Vagina (tissue), 2 donors: ENCODE results near the gene ACTN4. TPM values are rescaled to one million over a fixed set of nuclear protein-coding genes. Genes with fewer than 3 reads are reported as not detected.
A peak's percentile ranks its signal among the peaks of the same experiment; 100 is the strongest.

Experiments
- DNase-seq, 2 donors: peaks; one replicate each; pipeline ENCODE4 v3.0.0-alpha.2; 2017; ENCODE audit errors: extremely low spot score in 2 of 2
- H3K27ac ChIP-seq: fragments of 200-600 bp; sonication (generic); one replicate; pipeline ENCODE4 v1.5.1; 2019
- H3K27me3 ChIP-seq: fragments of 200-600 bp; sonication (generic); one replicate; pipeline ENCODE4 v1.5.1; 2019
- H3K36me3 ChIP-seq, 2 donors: fragments of 200-600 bp; sonication (generic); one replicate each; pipeline ENCODE4 v1.5.1; 2017 to 2019
- H3K4me1 ChIP-seq: fragments of 200-600 bp; sonication (generic); one replicate; pipeline ENCODE4 v1.5.1; 2019
- H3K4me3 ChIP-seq, 2 donors: fragments of 200-600 bp; sonication (generic); 1 replicate in 1 of 2; 2 replicates in 1 of 2; pipeline ENCODE4 v1.5.1; 2016 to 2019
- H3K9me3 ChIP-seq: fragments of 200-600 bp; sonication (generic); one replicate; pipeline ENCODE4 v1.5.1; 2019
- POLR2A ChIP-seq, 2 donors: fragments of 450-650 bp; IDR thresholded peaks; one replicate each; pipeline ENCODE4 v1.6.1; 2017; ENCODE audit warnings: antibody characterized with exemption in 2 of 2, mild to moderate bottlenecking in 2 of 2, moderate library complexity in 2 of 2
- POLR2AphosphoS5 ChIP-seq, 2 donors: sonication (generic); formaldehyde crosslinking; IDR thresholded peaks; one replicate each; pipeline ENCODE4 v1.9.0; 2017; ENCODE audit warnings: antibody characterized with exemption in 2 of 2, mild to moderate bottlenecking in 2 of 2, low read depth in 1 of 2; ENCODE audit not compliant: insufficient read depth in 1 of 2
- intact Hi-C: fragments of 100-400 bp; cut with DNase I; formaldehyde crosslinking; loops from one replicate; pipeline ENCODE4 v1.15.1; 2023
- total RNA-seq: library from RNA; depleted of rRNA; stranded (reverse); fragments of >200 nt; gene quantifications from one replicate; pipeline ENCODE4 v1.2.3, GENCODE V29; 2016
- TF ChIP-seq, protein P1 (sequence below), 3 experiments: fragments of 450-650 bp in 2 of 3; fragments of 200-600 bp in 1 of 3; sonication (generic) in 1 of 3; IDR thresholded peaks; one replicate each; pipeline ENCODE4 v1.5.1; 2017 to 2019; ENCODE audit warnings: antibody characterized with exemption in 3 of 3, mild to moderate bottlenecking in 2 of 3, moderate library complexity in 2 of 3

ACTN4 gene
- total RNA-seq, 1 donor from 2014 or later: 513 TPM

DNA sequence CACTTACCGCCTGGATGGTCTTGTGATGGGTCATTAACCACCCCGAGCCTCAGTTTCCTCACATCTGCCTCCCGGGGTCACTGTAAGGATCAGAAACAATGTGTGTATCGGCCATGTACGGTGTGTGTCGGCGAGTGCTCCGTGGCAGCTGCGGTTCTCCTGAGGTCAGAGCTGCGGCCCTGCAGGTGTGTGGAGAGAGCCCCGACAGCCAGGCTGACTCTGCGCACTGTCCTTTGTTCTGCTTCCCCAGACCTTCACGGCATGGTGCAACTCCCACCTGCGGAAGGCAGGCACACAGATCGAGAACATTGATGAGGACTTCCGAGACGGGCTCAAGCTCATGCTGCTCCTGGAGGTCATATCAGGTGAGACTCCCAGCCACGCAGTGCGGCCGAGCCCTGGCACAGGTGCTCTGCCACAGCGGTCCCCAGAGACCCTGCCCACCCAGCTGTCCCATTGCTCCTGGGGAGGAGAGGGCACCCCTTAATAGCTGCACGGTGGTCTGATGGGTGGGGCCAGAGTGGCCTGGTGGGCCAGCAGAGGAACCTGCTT is 53.0 kb downstream of the ACTN4 start:
- Histone ChIP-seq H3K27me3 (no peaks in the 10 kb centered on the region), H3K4me3 (no peak overlapping the region), H3K27ac (peak overlapping the region; percentile 52), H3K9me3 (no peaks in the 10 kb centered on the region), H3K4me1 (peaks cover 66% of the 10 kb centered on the region), H3K36me3 (peaks cover 0 to 36% of the 10 kb centered on the region in 2 donors)
- intact Hi-C loops: loop anchor here (5.0 kb wide), 1 partner anchor 53 kb away; the partner anchor contains the start of gene ACTN4
- no peak for DNase-seq
- TF ChIP-seq POLR2A (IDR thresholded peaks at IDR 0.05) (no peak), POLR2AphosphoS5 (IDR thresholded peaks at IDR 0.05; ENCODE audit: insufficient read depth in 1 of 2, low read depth in 1 of 2) (no peak)
- TF ChIP-seq, protein P1, sequence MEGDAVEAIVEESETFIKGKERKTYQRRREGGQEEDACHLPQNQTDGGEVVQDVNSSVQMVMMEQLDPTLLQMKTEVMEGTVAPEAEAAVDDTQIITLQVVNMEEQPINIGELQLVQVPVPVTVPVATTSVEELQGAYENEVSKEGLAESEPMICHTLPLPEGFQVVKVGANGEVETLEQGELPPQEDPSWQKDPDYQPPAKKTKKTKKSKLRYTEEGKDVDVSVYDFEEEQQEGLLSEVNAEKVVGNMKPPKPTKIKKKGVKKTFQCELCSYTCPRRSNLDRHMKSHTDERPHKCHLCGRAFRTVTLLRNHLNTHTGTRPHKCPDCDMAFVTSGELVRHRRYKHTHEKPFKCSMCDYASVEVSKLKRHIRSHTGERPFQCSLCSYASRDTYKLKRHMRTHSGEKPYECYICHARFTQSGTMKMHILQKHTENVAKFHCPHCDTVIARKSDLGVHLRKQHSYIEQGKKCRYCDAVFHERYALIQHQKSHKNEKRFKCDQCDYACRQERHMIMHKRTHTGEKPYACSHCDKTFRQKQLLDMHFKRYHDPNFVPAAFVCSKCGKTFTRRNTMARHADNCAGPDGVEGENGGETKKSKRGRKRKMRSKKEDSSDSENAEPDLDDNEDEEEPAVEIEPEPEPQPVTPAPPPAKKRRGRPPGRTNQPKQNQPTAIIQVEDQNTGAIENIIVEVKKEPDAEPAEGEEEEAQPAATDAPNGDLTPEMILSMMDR (IDR thresholded peaks at IDR 0.05): no peak

DNA sequence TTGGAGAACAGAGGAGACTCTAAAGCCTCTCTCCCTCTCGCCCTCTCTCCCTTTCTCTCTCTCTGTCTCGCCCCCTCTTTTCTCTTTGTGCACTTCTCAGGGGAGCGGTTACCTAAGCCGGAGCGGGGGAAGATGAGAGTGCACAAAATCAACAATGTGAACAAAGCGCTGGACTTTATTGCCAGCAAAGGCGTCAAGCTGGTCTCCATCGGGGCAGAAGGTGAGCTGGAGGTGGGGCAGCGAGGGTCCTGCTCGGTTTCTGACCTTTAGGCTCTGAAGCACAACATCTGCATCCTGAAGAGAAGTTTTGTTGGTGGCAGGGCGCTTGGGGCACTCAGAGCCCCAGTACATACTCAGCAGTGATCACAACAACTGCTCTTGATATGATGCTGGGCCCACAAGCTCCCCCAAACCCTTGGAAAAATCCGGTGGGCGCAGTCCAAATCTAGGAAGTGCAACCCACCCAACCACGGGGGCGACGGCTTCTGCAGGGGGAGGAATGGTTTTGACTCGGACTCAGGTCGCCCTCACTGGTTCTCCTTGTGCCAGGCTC is 53.5 kb downstream of the ACTN4 start:
- no peak overlapping the region for H3K4me3 ChIP-seq
- H3K4me1 ChIP-seq: peaks cover 60% of the 10 kb centered on the region
- peaks cover 1 to 42% of the 10 kb centered on the region in 2 donors for H3K36me3 ChIP-seq
- H3K9me3 ChIP-seq: no peaks in the 10 kb centered on the region
- peak overlapping the region; percentile 52 for H3K27ac ChIP-seq
- no peaks in the 10 kb centered on the region for H3K27me3 ChIP-seq
- intact Hi-C loops: loop anchor here (5.0 kb wide), 1 partner anchor 54 kb away; the partner anchor contains the start of gene ACTN4
- DNase-seq: no peak
- TF ChIP-seq POLR2A (IDR thresholded peaks at IDR 0.05): no peak
- TF ChIP-seq, protein P1 (IDR thresholded peaks at IDR 0.05): no peak
- TF ChIP-seq POLR2AphosphoS5 (IDR thresholded peaks at IDR 0.05; ENCODE audit: insufficient read depth in 1 of 2, low read depth in 1 of 2): no peak

DNA sequence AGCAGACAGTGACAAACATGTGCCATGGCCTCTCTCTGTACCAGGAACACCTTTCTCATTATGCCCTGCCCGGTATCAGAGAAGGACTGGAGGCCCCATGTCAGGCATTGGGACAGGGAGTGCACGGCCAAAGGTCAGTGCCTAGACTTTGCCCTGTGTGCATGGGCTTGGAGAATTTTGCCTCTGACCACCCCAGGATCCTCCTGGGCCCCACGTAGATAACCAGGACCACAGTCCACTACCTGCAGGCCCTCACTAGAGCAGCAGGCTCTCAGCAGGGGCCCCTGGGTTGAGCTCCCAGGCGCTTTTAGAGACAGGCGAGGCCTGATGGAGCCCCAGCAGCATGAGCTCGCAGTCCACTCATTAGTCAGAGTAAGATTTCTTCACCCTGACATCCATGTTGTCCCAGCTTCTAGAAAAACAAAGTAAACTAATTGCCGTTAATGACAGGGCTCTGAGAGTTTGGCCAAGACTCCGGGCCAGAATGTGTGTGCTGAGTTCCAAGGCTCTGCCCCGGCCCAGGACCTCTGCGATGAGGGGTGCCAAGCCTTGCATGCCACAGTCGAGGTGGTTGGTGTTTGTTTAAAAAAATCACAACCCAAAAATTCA is 54.1 kb downstream of the ACTN4 start:
- Histone ChIP-seq H3K27me3 (no peaks in the 10 kb centered on the region), H3K4me1 (peaks cover 54% of the 10 kb centered on the region), H3K27ac (peak overlapping the region; percentile 52), H3K36me3 (peaks cover 2 to 47% of the 10 kb centered on the region in 2 donors), H3K9me3 (no peaks in the 10 kb centered on the region), H3K4me3 (no peak overlapping the region)
- no peak for DNase-seq
- TF ChIP-seq, protein P1 (IDR thresholded peaks at IDR 0.05): no peak
- TF ChIP-seq POLR2A (IDR thresholded peaks at IDR 0.05) (no peak), POLR2AphosphoS5 (IDR thresholded peaks at IDR 0.05; ENCODE audit: insufficient read depth in 1 of 2, low read depth in 1 of 2) (no peak)
- intact Hi-C loops: loop anchor here (5.0 kb wide), 1 partner anchor 54 kb away; the partner anchor contains the start of gene ACTN4

DNA sequence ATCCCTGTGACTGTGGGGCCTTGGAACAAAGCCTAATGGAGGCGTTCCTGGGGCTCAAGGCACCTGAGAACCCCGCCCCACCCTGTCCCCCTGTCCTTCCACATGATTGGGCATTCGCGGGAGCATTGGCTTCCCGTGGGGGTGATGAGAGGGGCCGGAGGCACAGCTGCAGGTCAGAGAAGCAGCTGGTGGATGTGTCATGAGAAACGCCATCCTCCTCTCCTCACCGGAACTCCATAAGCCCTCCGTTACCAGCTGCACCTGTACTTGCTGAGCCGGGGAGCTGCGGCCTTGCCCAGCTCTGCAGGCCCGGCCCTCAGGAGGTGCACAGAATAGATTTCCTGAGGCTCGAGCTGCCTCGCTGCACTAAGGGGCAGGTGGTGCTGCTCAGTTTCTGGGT is 54.8 kb downstream of the ACTN4 start:
- Histone ChIP-seq H3K36me3 (peaks cover 2 to 55% of the 10 kb centered on the region in 2 donors), H3K27ac (no peak overlapping the region), H3K4me3 (no peak overlapping the region), H3K4me1 (peaks cover 54% of the 10 kb centered on the region), H3K9me3 (no peaks in the 10 kb centered on the region), H3K27me3 (no peaks in the 10 kb centered on the region)
- TF ChIP-seq POLR2A (IDR thresholded peaks at IDR 0.05) (no peak), POLR2AphosphoS5 (IDR thresholded peaks at IDR 0.05; ENCODE audit: insufficient read depth in 1 of 2, low read depth in 1 of 2) (peak in 1 of 2 donors; percentile 30)
- no peak for DNase-seq
- intact Hi-C loops: loop anchor here (5.0 kb wide), 1 partner anchor 55 kb away; the partner anchor contains the start of gene ACTN4

DNA sequence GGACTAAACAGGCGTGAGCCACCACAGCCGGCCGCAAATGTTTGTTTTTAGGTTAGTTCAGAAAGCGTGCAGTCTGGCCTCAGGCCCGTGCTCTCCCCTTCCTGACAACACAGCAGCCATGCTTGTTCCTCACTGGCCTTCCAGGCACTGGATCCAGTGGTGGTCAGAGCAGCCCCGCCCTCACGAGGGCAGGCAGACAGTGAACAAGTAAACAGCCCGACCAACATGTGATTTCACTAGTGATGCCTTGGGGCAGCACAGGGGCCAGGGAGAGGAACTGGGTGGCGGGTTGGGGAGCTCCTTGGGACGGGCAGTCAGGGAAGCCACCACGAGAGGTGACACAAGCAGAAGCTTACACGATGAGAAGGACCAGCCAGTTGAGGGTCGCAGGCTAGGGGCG is 56.1 kb downstream of the ACTN4 start:
- H3K36me3 ChIP-seq: peaks cover 2 to 65% of the 10 kb centered on the region in 2 donors
- intact Hi-C loops: loop anchor here (5.0 kb wide), 1 partner anchor 56 kb away; the partner anchor contains the start of gene ACTN4
- H3K4me1 ChIP-seq: peaks cover 53% of the 10 kb centered on the region
- no peaks in the 10 kb centered on the region for H3K9me3 ChIP-seq
- no peaks in the 10 kb centered on the region for H3K27me3 ChIP-seq
- DNase-seq: no peak
- no peak overlapping the region for H3K27ac ChIP-seq
- TF ChIP-seq, protein P1 (IDR thresholded peaks at IDR 0.05): no peak
- peak in 1 of 2 donors; percentile 19 for TF ChIP-seq POLR2AphosphoS5 (IDR thresholded peaks at IDR 0.05; ENCODE audit: insufficient read depth in 1 of 2, low read depth in 1 of 2)
- no peak overlapping the region for H3K4me3 ChIP-seq
